H1 (cell line): ENCODE measurements around the gene OXLD1. TPM values are rescaled to one million over a fixed set of nuclear protein-coding genes. Genes with fewer than 3 reads are reported as not detected.
A peak's percentile ranks its signal among the peaks of the same experiment; 100 is the strongest.

ENCODE experiments used
- CTCF ChIA-PET: fragments of 300-600 bp; sonication (Branson Sonifier 250); formaldehyde crosslinking; loops from one replicate; lab custom pipeline; 2021; ENCODE audit not compliant: partially characterized antibody; lab: Charles Lee
- POLR2A ChIA-PET: fragments of 300-600 bp; sonication (Branson Sonifier 250); formaldehyde crosslinking; loops from one replicate; lab custom pipeline; 2021; ENCODE audit warnings: inconsistent platforms; ENCODE audit not compliant: partially characterized antibody; lab: Charles Lee
- DNase-seq, 2 experiments: peaks; one replicate each; pipeline versions ENCODE4 v3.0.0 to v3.0.0-alpha.2; 2010 to 2022; ENCODE audit warnings: low spot score in 2 of 2, low read depth in 1 of 2, mixed read lengths in 1 of 2
- FAIRE-seq: peaks from 2 replicates; lab custom pipeline; 2011; peaks lifted over from hg19 to GRCh38; lab: Jason Lieb, UNC
- H2AFZ ChIP-seq: 2 replicates; pipeline ENCODE4 v1.8.1; 2012; ENCODE audit warnings: low read length, inconsistent platforms
- H2AK5ac ChIP-seq: 2 replicates; pipeline ENCODE4 v1.6.1; 2013; ENCODE audit warnings: low read depth, low read length
- H2BK120ac ChIP-seq: replicated peaks from 2 replicates; pipeline ENCODE3; 2013; ENCODE audit warnings: low read depth, low read length, inconsistent platforms
- H2BK12ac ChIP-seq: 2 replicates; pipeline ENCODE4 v1.6.1; 2013; ENCODE audit warnings: low read depth, low read length
- H2BK15ac ChIP-seq: 2 replicates; pipeline ENCODE4 v1.6.1; 2013; ENCODE audit warnings: low read length
- H2BK20ac ChIP-seq: 2 replicates; pipeline ENCODE4 v1.6.1; 2013; ENCODE audit warnings: low read length
- H2BK5ac ChIP-seq: 2 replicates; pipeline ENCODE4 v1.6.1; 2013; ENCODE audit warnings: low read depth, low read length
- H3K14ac ChIP-seq: 2 replicates; pipeline ENCODE4 v1.6.1; 2013; ENCODE audit warnings: inconsistent platforms; ENCODE audit not compliant: insufficient read length
- H3K18ac ChIP-seq: 2 replicates; pipeline ENCODE4 v1.6.1; 2013; ENCODE audit warnings: low read length; ENCODE audit errors: extremely low read depth
- H3K23ac ChIP-seq: 2 replicates; pipeline ENCODE4 v1.6.1; 2013; ENCODE audit warnings: inconsistent platforms; ENCODE audit not compliant: insufficient read length
- H3K23me2 ChIP-seq: 2 replicates; pipeline ENCODE4 v1.6.1; 2013; ENCODE audit warnings: low read depth, low read length
- H3K27ac ChIP-seq: 2 replicates; pipeline ENCODE4 v1.6.1; 2011; ENCODE audit warnings: low read depth, low read length, inconsistent platforms
- H3K27me3 ChIP-seq, 4 experiments: replicated peaks in 1 of 4; 1 replicate in 1 of 4; 2 replicates in 3 of 4; pipeline versions ENCODE4 v1.6.1 to v1.8.1; 2011 to 2013; ENCODE audit warnings: low read length in 3 of 4, mild to moderate bottlenecking in 3 of 4, inconsistent platforms in 2 of 4, mixed read lengths in 2 of 4, moderate library complexity in 1 of 4; ENCODE audit not compliant: control insufficient read depth in 3 of 4, insufficient read depth in 3 of 4; ENCODE audit errors: extremely low read depth in 1 of 4
- H3K36me3 ChIP-seq, 4 experiments: 2 replicates each; pipeline versions ENCODE4 v1.6.1 to v1.8.1; 2011 to 2013; ENCODE audit warnings: mild to moderate bottlenecking in 4 of 4, low read length in 3 of 4, moderate library complexity in 2 of 4, control low read depth in 1 of 4, inconsistent platforms in 1 of 4; ENCODE audit not compliant: insufficient read depth in 4 of 4, control insufficient read depth in 2 of 4
- H3K4ac ChIP-seq: replicated peaks from 2 replicates; pipeline ENCODE3; 2013; ENCODE audit warnings: low read length, low read depth, mixed read lengths, inconsistent platforms; ENCODE audit not compliant: insufficient read length
- H3K4me1 ChIP-seq, 4 experiments: replicated peaks in 1 of 4; 1 replicate in 1 of 4; 2 replicates in 3 of 4; pipeline versions ENCODE4 v1.6.1 to v1.8.1; 2011 to 2013; ENCODE audit warnings: low read length in 3 of 4, inconsistent platforms in 2 of 4, mixed read lengths in 1 of 4; ENCODE audit not compliant: insufficient read depth in 4 of 4, control insufficient read depth in 3 of 4
- H3K4me2 ChIP-seq, 2 experiments: 2 replicates each; pipeline versions ENCODE4 v1.6.1 to v1.8.1; 2011 to 2013; ENCODE audit warnings: low read depth in 2 of 2, low read length in 2 of 2, control low read depth in 1 of 2, inconsistent platforms in 1 of 2, mild to moderate bottlenecking in 1 of 2; ENCODE audit not compliant: insufficient read depth in 1 of 2
- H3K4me3 ChIP-seq, 4 experiments: fragments of 200-600, 300-600 bp in 1 of 4; sonication (generic), shearing (Covaris generic), sonication (Bioruptor Twin) in 1 of 4; 2 replicates each; pipeline versions ENCODE4 v1.5.1 to v1.8.1; 2011 to 2016; ENCODE audit warnings: low read length in 4 of 4, low read depth in 3 of 4, control low read depth in 2 of 4, inconsistent platforms in 2 of 4, mild to moderate bottlenecking in 2 of 4, mixed read lengths in 1 of 4, moderate library complexity in 1 of 4; ENCODE audit not compliant: insufficient read depth in 2 of 4; ENCODE audit errors: extremely low read depth in 1 of 4
- H3K56ac ChIP-seq: replicated peaks from 2 replicates; pipeline ENCODE3; 2013; ENCODE audit warnings: low read depth, mild to moderate bottlenecking, mixed read lengths, low read length, inconsistent platforms; ENCODE audit not compliant: insufficient read length
- H3K79me1 ChIP-seq: 2 replicates; pipeline ENCODE4 v1.6.1; 2013; ENCODE audit warnings: low read depth, low read length, control low read depth
- H3K79me2 ChIP-seq, 2 experiments: 2 replicates each; pipeline versions ENCODE4 v1.6.1 to v1.8.1; 2012 to 2013; ENCODE audit warnings: low read length in 2 of 2, mild to moderate bottlenecking in 2 of 2, inconsistent platforms in 1 of 2; ENCODE audit not compliant: insufficient read depth in 2 of 2, control insufficient read depth in 1 of 2
- H3K9ac ChIP-seq, 4 experiments: replicated peaks in 1 of 4; 1 replicate in 1 of 4; 2 replicates in 3 of 4; pipeline versions ENCODE4 v1.6.1 to v1.8.1; 2011 to 2013; ENCODE audit warnings: low read depth in 3 of 4, low read length in 3 of 4, control low read depth in 2 of 4, mild to moderate bottlenecking in 2 of 4, moderate library complexity in 2 of 4, inconsistent platforms in 1 of 4; ENCODE audit errors: extremely low read depth in 1 of 4
- H3K9me3 ChIP-seq, 2 experiments: 2 replicates each; pipeline versions ENCODE4 v1.6.1 to v1.8.1; 2012 to 2013; ENCODE audit warnings: mild to moderate bottlenecking in 2 of 2, moderate library complexity in 2 of 2, control low read depth in 1 of 2, inconsistent platforms in 1 of 2, low read depth in 1 of 2, low read length in 1 of 2, mixed read lengths in 1 of 2; ENCODE audit not compliant: insufficient read depth in 2 of 2
- H4K20me1 ChIP-seq, 2 experiments: replicated peaks in 1 of 2; 2 replicates each; pipeline versions ENCODE3 to v1.8.1; 2011 to 2013; ENCODE audit warnings: inconsistent platforms in 2 of 2, low read length in 2 of 2, mild to moderate bottlenecking in 1 of 2; ENCODE audit not compliant: insufficient read depth in 2 of 2, control insufficient read depth in 1 of 2
- H4K5ac ChIP-seq: 2 replicates; pipeline ENCODE4 v1.6.1; 2013; ENCODE audit warnings: low read length, low read depth, mixed read lengths, inconsistent platforms; ENCODE audit not compliant: insufficient read length
- H4K8ac ChIP-seq: 2 replicates; pipeline ENCODE4 v1.8.0; 2013; ENCODE audit warnings: mild to moderate bottlenecking, moderate library complexity, low read length, inconsistent platforms; ENCODE audit not compliant: insufficient read depth; ENCODE audit errors: extremely low read depth
- H4K91ac ChIP-seq: replicated peaks from 2 replicates; pipeline ENCODE3; 2013; ENCODE audit warnings: low read length, mixed read lengths, inconsistent platforms; ENCODE audit not compliant: insufficient read length
- ASH2L ChIP-seq: fragments of 200-600, 300-600 bp; sonication (generic); IDR thresholded peaks from one replicate; pipeline ENCODE4 v1.7.1; 2017; ENCODE audit warnings: low read length
- POLR2A ChIP-seq, 2 experiments: IDR thresholded peaks; 1 replicate in 1 of 2; 2 replicates in 1 of 2; pipeline ENCODE4 v1.6.1; 2011; ENCODE audit warnings: low read depth in 2 of 2, low read length in 2 of 2, mild to moderate bottlenecking in 2 of 2; ENCODE audit errors: control extremely low read depth in 1 of 2
- POLR2AphosphoS5 ChIP-seq: IDR thresholded peaks from 2 replicates; pipeline ENCODE4 v1.6.1; 2011; ENCODE audit warnings: low read depth, low read length
- SRF ChIP-seq: IDR thresholded peaks from 2 replicates; pipeline ENCODE4 v1.6.1; 2011; ENCODE audit warnings: mild to moderate bottlenecking, low read depth, low read length, moderate library complexity
- WGBS, 2 experiments: shearing (Covaris generic) in 1 of 2; methylation state at CpG; one replicate each; pipeline versions ENCODE4 v1.1.6 to v1.1.7; 2013 to 2015; ENCODE audit warnings: low lambda C conversion rate in 2 of 2, mixed read lengths in 2 of 2, inconsistent platforms in 1 of 2, low coverage in 1 of 2, missing lambda C conversion rate in 1 of 2; ENCODE audit not compliant: insufficient replicate concordance in 2 of 2, insufficient coverage in 1 of 2, insufficient read length in 1 of 2; ENCODE audit errors: extremely low coverage in 1 of 2, missing lambda C conversion rate in 1 of 2; 5-methylcytosine and 5-hydroxymethylcytosine counted together
- polyA plus RNA-seq, 7 experiments: library from polyadenylated mRNA; depleted of rRNA in 3 of 7; stranded (reverse) in 5 of 7; unstranded in 2 of 7; fragments of >200 nt in 5 of 7; fragments of 200-250 nt in 2 of 7; gene quantifications; 1 replicate in 5 of 7; 2 replicates in 1 of 7; 4 replicates in 1 of 7; pipeline versions ENCODE4 v1.2.1 to v1.2.3, GENCODE V29; 2011 to 2013; ENCODE audit warnings: missing spikeins in 2 of 7, mixed read lengths in 2 of 7
- total RNA-seq: library from RNA; stranded (reverse); fragmentation: NEBNext Ultra II Directional; extraction: Animal tissue kit (Norgen Biotek cat#: 25700); gene quantifications from 2 replicates; pipeline ENCODE4 v1.2.1, GENCODE V29; 2021

The OXLD1 gene
- total and polyA plus RNA-seq, 2 of the 8 experiments (the other 6 are each of a cell fraction or from before 2014, with no cell fraction given) = 41.5 to 61.9 TPM

DNA sequence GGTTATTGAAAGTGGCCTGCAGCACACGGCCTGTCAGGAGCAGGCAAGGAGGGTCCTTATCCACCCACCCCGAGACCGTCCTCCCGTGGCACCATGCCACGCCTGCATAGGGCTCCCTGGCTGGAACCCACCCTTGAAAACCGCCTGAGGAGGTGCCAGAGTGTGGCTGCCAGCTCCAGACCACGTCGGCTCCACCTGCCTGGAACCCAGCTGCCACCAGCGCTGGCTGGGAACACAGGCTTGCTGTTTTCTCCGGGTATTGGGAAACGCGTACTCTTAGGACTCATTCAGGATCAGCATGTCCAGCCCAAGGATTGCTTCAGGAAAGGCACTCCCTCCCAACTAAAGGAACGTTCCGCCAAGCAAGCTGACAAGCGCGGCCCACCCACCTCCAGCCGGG lies 10.5 kb upstream of the OXLD1 start:
- no peak for TF ChIP-seq ASH2L
- no peak for TF ChIP-seq SRF
- TF ChIP-seq POLR2AphosphoS5 = no peak
- TF ChIP-seq POLR2A (IDR thresholded peaks at IDR 0.05; ENCODE audit: control extremely low read depth in 1 of 2, low read depth in 2 of 2, low read length in 2 of 2) = peak in 1 of 2 experiments; percentile 23; a peak in 2 of 3 replicates
- Histone ChIP-seq H4K5ac (no peak overlapping the region), H3K4ac (no peak overlapping the region), H4K8ac (no peak overlapping the region), H3K27me3 (no peaks in the 10 kb centered on the region; a peak in 1 of 7 replicates), H2BK5ac (no peak overlapping the region), H3K4me3 (no peak overlapping the region), H3K27ac (no peak overlapping the region), H3K9ac (no peak overlapping the region), H3K4me2 (no peak overlapping the region), H3K9me3 (no peaks in the 10 kb centered on the region), H2AK5ac (no peak overlapping the region), H3K18ac (no peak overlapping the region), H4K91ac (no peak overlapping the region), H3K14ac (no peak overlapping the region), H2BK20ac (no peak overlapping the region), H3K4me1 (no peaks in the 10 kb centered on the region), H3K23me2 (no peaks in the 10 kb centered on the region), H2BK12ac (no peak overlapping the region), H2BK120ac (no peak overlapping the region), H2AFZ (no peak overlapping the region), H3K56ac (no peak overlapping the region), H4K20me1 (peaks cover 5 to 22% of the 10 kb centered on the region in 2 experiments), H3K36me3 (peaks cover 10 to 25% (median 22%) of the 10 kb centered on the region in 4 experiments), H3K79me1 (no peaks in the 10 kb centered on the region; the same call in 1 of the 2 replicates), H2BK15ac (no peak overlapping the region), H3K79me2 (peaks cover 0 to 3% of the 10 kb centered on the region in 2 experiments; a peak in 1 of 4 replicates), H3K23ac (no peak overlapping the region)
- DNase-seq (no peak), FAIRE-seq (no peak)
- CTCF ChIA-PET = interaction anchor here (0.8 to 4.9 kb wide), 4 partner anchors 8 to 37 kb away, joined by 3 to 20 read pairs (median 13); no protein-coding TSS in a partner anchor
- 98% methylated on average over 17 of the region's 17 CpGs; no CpG with 5 or more reads in 1 of the 2 experiments for WGBS, 2 experiments
- POLR2A ChIA-PET = interaction anchor here (0.9 to 28.4 kb wide), 6 partner anchors 8 to 32 kb away, joined by 3 to 436 read pairs (median 4); partner anchors contain the start of genes MRPL12 and SLC25A10
